ENCODE data around the gene LTB4R.

Gene LTB4R

GRCh38 chr14:24277606-24278321, 33.5 kb upstream of the LTB4R start:
- in situ Hi-C loops (cut with MboI; ENCODE audit: low sequenced_read_pairs) = no loop called here

DNA sequence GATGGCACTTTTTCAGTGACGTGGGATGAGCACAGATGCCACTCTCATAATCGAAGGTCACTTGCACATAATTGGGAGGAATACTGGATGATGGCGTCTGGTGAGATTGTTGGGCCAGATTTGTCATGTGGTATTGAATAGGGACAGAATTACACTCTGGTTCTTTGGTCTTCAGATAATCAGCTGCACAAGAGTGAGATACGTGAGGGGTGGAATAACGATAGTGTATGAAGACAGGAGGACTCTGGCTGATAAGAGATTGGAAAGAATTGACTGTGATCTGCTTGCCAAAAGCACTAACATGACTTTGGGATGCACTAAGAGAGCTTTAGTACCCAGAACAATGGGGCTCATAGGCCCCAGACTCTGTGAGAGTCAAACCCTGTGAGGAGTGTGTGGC, 32.9 kb upstream of the LTB4R start:
- in situ Hi-C loops (cut with MboI; ENCODE audit: low sequenced_read_pairs) = no loop called here

DNA sequence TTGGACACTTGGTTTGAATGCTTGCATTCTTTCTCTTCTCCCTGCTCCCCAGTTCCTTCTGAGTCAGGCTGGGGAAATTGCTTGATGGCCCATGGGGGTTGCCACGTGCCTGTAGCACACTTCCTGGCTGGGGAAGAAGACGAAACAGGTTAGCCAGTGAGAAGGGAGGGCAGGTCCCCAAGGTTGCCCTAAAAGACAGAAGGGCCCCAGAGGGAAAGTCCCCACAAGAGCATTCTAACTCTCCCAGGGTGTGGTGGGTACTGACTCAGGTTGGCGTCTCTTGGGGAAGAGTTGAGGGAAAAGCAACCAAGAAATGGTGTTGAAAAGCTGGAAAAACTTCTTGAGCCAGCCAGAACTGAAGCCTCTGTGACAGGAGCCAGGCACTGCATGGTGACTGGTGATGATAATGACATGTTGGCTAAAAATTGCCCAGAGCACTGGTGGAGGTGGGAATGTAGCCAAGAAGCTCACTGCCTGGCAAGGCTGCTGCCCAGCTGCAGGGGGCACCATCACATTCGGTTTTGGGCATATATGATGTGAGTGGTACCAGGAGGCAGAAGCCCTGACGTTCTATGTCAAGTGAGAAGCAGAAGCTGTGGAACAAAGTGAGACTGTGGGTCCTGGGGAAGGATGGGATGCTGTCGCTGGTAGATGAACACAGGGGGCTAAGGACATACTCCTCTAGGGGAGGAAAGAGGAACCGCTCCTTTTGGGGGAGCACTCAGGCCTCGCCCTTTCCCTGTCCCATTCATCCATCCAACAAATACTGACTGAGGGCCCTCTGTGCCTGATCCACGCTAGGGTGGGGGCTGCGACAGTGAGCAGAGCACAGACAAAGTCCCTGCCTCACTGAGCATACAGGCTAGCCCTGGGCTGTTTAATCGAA, 31.8 kb upstream of the LTB4R start:
- in situ Hi-C loops (cut with MboI; ENCODE audit: low sequenced_read_pairs) = no loop called here

DNA sequence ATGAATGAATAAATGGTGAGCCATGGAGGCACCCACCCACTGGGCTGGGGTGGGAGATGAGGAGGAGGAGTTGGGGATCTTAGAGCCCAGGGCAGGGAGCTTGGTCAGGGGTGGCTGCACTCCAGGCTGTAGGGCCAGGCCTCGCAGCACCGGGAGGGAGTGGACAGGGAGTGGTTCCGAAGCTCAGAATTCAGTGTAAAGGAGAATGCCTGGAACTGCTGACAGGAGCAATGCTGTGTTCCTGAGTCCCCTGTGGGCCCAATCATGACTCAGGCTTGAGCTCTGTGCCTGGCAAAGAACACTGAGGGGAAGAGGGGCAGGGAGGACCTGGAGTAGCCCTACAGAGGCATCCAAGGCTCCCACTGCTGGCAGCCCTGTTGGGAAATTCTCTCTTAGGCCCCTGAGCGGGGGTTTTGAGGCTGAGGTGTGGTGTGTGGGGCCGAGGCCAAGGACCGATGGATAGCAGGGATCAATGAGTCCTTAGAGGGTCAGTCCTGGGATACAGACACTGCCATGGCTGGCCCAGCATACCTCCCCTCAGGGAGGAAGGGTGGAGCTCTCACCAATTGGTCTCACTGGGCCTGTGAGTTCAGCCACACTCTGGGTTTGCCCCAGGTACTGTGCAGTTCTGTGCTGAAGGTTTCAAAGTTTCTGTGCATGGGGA, 30.4 kb upstream of the LTB4R start:
- in situ Hi-C loops (cut with MboI; ENCODE audit: low sequenced_read_pairs) = no loop called here

GRCh38 chr14:24281636-24282035, 29.7 kb upstream of the LTB4R start:
- in situ Hi-C loops (cut with MboI; ENCODE audit: low sequenced_read_pairs) = no loop called here

DNA sequence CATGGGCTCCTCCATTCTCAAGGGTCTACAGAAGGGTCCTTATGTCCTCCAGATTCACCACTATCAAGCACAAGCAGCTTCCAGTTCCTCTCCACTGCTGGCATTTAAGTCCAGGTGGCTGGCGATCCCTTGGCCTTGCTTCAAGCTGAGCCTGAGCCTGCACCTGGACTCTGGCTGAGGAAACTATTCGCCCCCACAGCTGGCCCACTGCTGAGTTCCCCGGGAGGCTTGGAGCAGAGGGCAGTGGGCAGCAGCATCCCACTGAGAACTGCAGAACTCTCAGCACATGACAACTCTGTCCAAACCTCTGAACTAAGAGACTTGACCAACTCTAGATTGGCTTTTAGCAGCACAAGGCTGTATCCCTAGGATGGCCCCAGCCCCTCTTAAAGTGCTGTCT, 28.6 kb upstream of the LTB4R start:
- in situ Hi-C loops (cut with MboI; ENCODE audit: low sequenced_read_pairs) = no loop called here

GRCh38 chr14:24283796-24284460, 27.4 kb upstream of the LTB4R start:
- in situ Hi-C loops (cut with MboI; ENCODE audit: low sequenced_read_pairs) = no loop called here

- in situ Hi-C loops (cut with MboI; ENCODE audit: low sequenced_read_pairs) = no loop called here
Observed at GRCh38 chr14:24284501-24285035, 26.7 kb upstream of the LTB4R start.

- in situ Hi-C loops (cut with MboI; ENCODE audit: low sequenced_read_pairs) = no loop called here
Observed at GRCh38 chr14:24285351-24285750, 26.0 kb upstream of the LTB4R start.

- in situ Hi-C loops (cut with MboI; ENCODE audit: low sequenced_read_pairs) = no loop called here
Observed at GRCh38 chr14:24286996-24287395, 24.3 kb upstream of the LTB4R start.

DNA sequence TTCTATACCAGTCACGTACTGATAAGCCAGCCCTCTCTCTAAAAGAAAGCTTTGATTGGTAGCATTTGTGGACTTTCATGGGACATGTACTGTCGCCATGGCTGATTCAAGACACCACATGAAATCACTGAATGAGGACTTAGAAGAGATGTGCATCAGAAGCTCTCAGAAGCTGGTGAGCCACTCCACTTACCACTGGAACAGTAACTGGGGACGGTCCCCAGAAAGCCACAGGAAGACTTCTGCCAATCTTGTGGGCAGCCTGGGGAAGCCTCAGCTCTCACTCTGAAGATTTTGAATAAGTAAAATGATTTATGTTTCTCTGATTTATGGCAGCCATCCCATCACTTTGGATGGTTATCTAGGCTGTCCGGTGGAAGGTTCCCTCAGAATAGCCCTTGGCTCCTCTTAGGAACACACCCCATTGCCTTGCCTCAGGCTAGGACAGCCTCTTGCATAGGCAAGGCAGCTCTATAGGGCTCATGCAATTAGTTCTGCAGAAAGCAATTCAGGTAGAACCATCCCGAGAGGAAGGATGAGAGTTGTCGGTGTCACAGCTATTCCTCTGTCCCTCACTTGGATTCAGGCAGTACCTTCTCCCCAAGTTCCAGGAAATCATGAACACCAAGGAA, 21.5 kb upstream of the LTB4R start:
- in situ Hi-C loops (cut with MboI; ENCODE audit: low sequenced_read_pairs) = loop anchor here (10.0 kb wide), 1 partner anchor 45 kb away; the partner anchor contains the start of gene TINF2

- in situ Hi-C loops (cut with MboI; ENCODE audit: low sequenced_read_pairs) = loop anchor here (10.0 kb wide), 1 partner anchor 46 kb away; the partner anchor contains the start of gene TINF2
Observed at GRCh38 chr14:24290746-24291145, 20.6 kb upstream of the LTB4R start.

DNA sequence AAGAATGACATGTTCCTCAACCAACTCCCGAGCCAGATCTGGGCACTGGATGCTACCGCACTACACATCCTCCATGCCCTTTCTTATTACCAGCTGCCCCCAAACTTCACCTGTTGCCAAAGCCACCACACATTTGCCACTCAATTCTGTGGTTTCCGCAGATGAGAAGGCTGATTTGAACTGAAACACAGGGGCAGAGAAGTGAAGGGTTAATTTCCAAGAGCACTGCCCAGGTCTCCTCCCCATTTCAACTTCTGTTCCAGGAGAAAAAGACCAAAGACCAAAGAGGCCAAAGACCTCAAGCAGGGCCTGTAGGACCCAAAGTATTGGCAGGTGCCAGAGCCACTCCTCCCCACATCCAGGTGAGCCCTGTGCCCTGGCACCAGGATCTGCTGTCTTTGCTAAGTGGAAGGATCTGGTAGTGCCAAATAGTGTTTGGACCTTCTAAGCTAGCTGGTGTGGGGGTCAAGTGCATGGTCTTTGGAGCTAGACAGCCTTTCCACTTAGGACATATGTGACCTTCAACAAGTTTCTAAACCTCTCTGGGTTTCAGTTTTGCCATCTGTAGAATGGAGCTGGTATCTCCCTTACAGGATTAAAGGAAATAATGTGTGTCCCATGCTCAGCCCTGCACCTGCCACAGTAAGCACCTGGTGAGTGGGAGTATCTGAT, 19.7 kb upstream of the LTB4R start:
- in situ Hi-C loops (cut with MboI; ENCODE audit: low sequenced_read_pairs) = loop anchor here (10.0 kb wide), 1 partner anchor 47 kb away; the partner anchor contains the start of gene TINF2

- in situ Hi-C loops (cut with MboI; ENCODE audit: low sequenced_read_pairs) = loop anchor here (10.0 kb wide), 1 partner anchor 47 kb away; the partner anchor contains the start of gene TINF2
Observed at GRCh38 chr14:24292118-24292807, 19.0 kb upstream of the LTB4R start.

- in situ Hi-C loops (cut with MboI; ENCODE audit: low sequenced_read_pairs) = loop anchor here (10.0 kb wide), 1 partner anchor 49 kb away; the partner anchor contains the start of gene TINF2
Observed at GRCh38 chr14:24293525-24293924, 17.8 kb upstream of the LTB4R start.

DNA sequence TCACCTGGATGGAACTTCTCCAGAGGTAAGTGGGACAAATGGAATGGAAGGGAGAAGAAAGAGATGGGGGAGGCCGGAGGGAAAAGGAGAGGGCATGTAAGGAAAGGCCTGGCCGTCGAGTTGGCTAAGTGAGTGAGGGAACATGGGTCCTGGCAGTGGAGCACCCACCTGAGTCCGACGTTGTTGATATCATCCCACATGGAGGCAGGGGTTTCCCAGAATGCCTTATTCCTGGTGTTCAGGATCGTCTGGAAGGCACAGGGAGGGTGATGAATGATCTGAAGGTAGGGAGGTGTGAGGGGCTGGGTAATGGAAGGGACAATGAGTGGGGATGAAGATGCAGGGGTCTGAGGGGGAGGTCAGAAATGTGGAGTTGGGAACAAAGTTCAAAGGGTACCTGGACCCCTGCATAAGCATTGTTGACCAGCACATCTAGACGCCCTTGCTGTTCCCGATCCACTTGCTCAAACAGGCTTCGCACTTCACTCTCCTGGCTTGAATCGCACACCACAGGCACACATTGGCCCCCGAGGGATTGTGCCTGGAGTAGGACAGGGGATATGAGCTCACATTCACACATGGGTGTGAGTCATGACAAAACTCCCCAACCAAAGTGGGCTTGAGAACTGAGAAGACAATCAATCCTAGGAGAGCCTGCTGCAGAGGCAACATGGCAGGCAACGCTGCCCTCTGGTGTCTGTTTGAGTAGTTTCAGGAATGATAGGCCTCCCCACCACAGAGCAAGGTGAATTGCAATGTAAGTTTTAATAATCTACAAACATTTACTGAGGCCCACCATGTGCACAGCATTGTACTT, 14.8 kb upstream of the LTB4R start:
- in situ Hi-C loops (cut with MboI; ENCODE audit: low sequenced_read_pairs) = loop anchor here (10.0 kb wide), 1 partner anchor 52 kb away; the partner anchor contains the start of gene TINF2

- in situ Hi-C loops (cut with MboI; ENCODE audit: low sequenced_read_pairs) = loop anchor here (10.0 kb wide), 1 partner anchor 53 kb away; the partner anchor contains the start of gene TINF2
Observed at GRCh38 chr14:24297190-24297964, 13.9 kb upstream of the LTB4R start.
